Naive thymus-derived CD4-positive, alpha-beta T cell (primary cell): ENCODE measurements around the gene HCST. TPM values are rescaled to one million over a fixed set of nuclear protein-coding genes. Genes with fewer than 3 reads are reported as not detected.

ENCODE experiments used
- ATAC-seq: fragments of 150-1000 bp; cut with Tn5 transposase; 2 replicates; pipeline ENCODE4 v1.10.0; 2021; ENCODE audit warnings: mild to moderate bottlenecking, moderate library complexity
- CTCF ChIA-PET: fragments of 350-600 bp; sonication (Branson Sonifier 250); formaldehyde crosslinking; loops from one replicate; lab custom pipeline; 2021; ENCODE audit warnings: antibody characterized with exemption; lab: Charles Lee
- POLR2A ChIA-PET: fragments of 350-600 bp; sonication (Branson Sonifier 250); formaldehyde crosslinking; loops from one replicate; lab custom pipeline; 2021; ENCODE audit warnings: antibody characterized with exemption, inconsistent platforms; lab: Charles Lee
- DNase-seq, 9 donors: peaks; one replicate each; pipeline versions ENCODE4 v3.0.0 to v3.0.0-alpha.2; 2020 to 2022; ENCODE audit warnings: mixed read lengths in 1 of 9
- H3K27ac ChIP-seq: one replicate; pipeline ENCODE4 v1.7.0; 2013; ENCODE audit warnings: mild to moderate bottlenecking, low read depth, low read length, moderate library complexity
- H3K27me3 ChIP-seq, 2 donors: one replicate each; pipeline ENCODE4 v1.7.0; 2013; ENCODE audit warnings: low read length in 2 of 2, mild to moderate bottlenecking in 2 of 2, moderate library complexity in 2 of 2; ENCODE audit not compliant: control insufficient read depth in 2 of 2, insufficient read depth in 2 of 2
- H3K36me3 ChIP-seq, 3 experiments: 1 replicate in 2 of 3; 2 replicates in 1 of 3; pipeline ENCODE4 v1.7.0; 2013; ENCODE audit warnings: low read length in 3 of 3, mild to moderate bottlenecking in 3 of 3, moderate library complexity in 1 of 3; ENCODE audit not compliant: insufficient read depth in 3 of 3, control insufficient read depth in 2 of 3
- H3K4me1 ChIP-seq, 2 donors: one replicate each; pipeline ENCODE4 v1.7.0; 2013; ENCODE audit warnings: low read length in 2 of 2, mild to moderate bottlenecking in 2 of 2, moderate library complexity in 1 of 2; ENCODE audit not compliant: control insufficient read depth in 2 of 2, insufficient read depth in 2 of 2
- H3K4me3 ChIP-seq: 2 replicates; pipeline ENCODE4 v1.7.0; 2013; ENCODE audit warnings: mild to moderate bottlenecking, low read length
- H3K9me3 ChIP-seq, 3 experiments: 1 replicate in 2 of 3; 2 replicates in 1 of 3; pipeline ENCODE4 v1.7.0; 2013; ENCODE audit warnings: low read length in 3 of 3; ENCODE audit not compliant: control insufficient read depth in 2 of 3
- H3K27ac Mint-ChIP-seq, 9 donors: one replicate each; pipeline ENCODE4 v1.8.0; 2020 to 2022; ENCODE audit warnings: mixed read lengths in 9 of 9, mild to moderate bottlenecking in 8 of 9, moderate library complexity in 5 of 9, inconsistent platforms in 2 of 9
- H3K27me3 Mint-ChIP-seq, 5 donors: one replicate each; pipeline ENCODE4 v1.8.0; 2021 to 2022; ENCODE audit warnings: mixed read lengths in 5 of 5, mild to moderate bottlenecking in 1 of 5
- H3K36me3 Mint-ChIP-seq, 5 donors: one replicate each; pipeline ENCODE4 v1.8.0; 2020 to 2022; ENCODE audit warnings: mixed read lengths in 5 of 5, mild to moderate bottlenecking in 3 of 5, inconsistent platforms in 1 of 5
- H3K4me1 Mint-ChIP-seq, 7 donors: one replicate each; pipeline ENCODE4 v1.8.0; 2020 to 2022; ENCODE audit warnings: mixed read lengths in 7 of 7, mild to moderate bottlenecking in 3 of 7, inconsistent platforms in 1 of 7
- H3K4me3 Mint-ChIP-seq, 10 donors: one replicate each; pipeline ENCODE4 v1.8.0; 2020 to 2022; ENCODE audit warnings: mild to moderate bottlenecking in 10 of 10, mixed read lengths in 10 of 10, moderate library complexity in 6 of 10, inconsistent platforms in 2 of 10
- H3K9me3 Mint-ChIP-seq, 11 donors: one replicate each; pipeline ENCODE4 v1.8.0; 2020 to 2022; ENCODE audit warnings: mixed read lengths in 11 of 11, mild to moderate bottlenecking in 4 of 11, inconsistent platforms in 1 of 11, moderate library complexity in 1 of 11
- intact Hi-C, 2 donors: fragments of 100-400 bp; cut with micrococcal nuclease; formaldehyde crosslinking; loops; one replicate each; pipeline ENCODE4 v1.15.1; 2023
- polyA plus RNA-seq, 2 donors: library from polyadenylated mRNA; unstranded; fragments of 300-500 nt; fragmentation: Illumina TruSeq; gene quantifications; one replicate each; pipeline ENCODE4 v1.2.3, GENCODE V29; 2021
- total RNA-seq, 6 experiments: library from RNA in 5 of 6; stranded (reverse) in 5 of 6; gene quantifications; 1 replicate in 5 of 6; 2 replicates in 1 of 6; pipeline ENCODE4 v1.2.3 and lab custom pipeline; 2021 to 2026

The HCST gene
- total and polyA plus RNA-seq, 7 experiments from 2014 or later: 57.4 to 895 (median 117) TPM

DNA sequence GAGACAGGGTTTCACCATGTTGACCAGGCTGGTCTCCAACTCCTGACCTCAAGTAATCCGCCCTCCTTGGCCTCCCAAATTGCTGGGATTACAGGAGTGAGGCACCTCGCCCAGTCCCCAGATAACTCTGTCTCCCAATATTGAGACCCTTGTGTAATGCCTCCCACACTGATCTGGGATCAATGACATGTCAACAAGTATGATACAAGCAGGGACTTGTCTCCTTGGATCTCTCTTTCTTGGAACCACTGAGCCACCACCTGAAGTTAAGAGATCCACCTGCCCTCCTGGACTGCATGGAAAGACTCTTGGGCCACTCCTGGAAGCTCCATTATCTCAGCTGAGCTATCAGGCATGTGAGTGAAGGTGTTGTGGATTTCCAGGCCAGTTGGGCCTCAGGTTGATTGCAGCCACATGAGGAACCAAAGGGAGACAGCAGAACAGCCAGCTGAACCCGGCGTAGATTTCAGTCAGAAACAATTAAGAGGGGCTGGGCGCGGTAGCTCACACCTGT, 17.0 kb upstream of the HCST start:
- ATAC-seq (no peak), DNase-seq (no peak)
- Histone ChIP-seq H3K27me3 (no peaks in the 10 kb centered on the region), H3K27ac (no peak overlapping the region), H3K4me3 (no peak overlapping the region), H3K9me3 (no peaks in the 10 kb centered on the region), H3K36me3 (peaks cover 9 to 34% (median 12%) of the 10 kb centered on the region in 3 experiments), H3K4me1 (peaks cover 4% of the 10 kb centered on the region in 2 donors)
- CTCF ChIA-PET: interaction anchor here (0.6 to 1.1 kb wide), 2 partner anchors 13 to 40 kb away, joined by 3 read pairs; no protein-coding TSS in a partner anchor
- Mint-ChIP-seq H3K36me3 (peaks cover 9 to 30% (median 18%) of the 10 kb centered on the region in 5 donors), H3K27me3 (peaks cover 0 to under 1% (median 0%) of the 10 kb centered on the region in 5 donors), H3K4me1 (peaks cover 6 to 19% (median 11%) of the 10 kb centered on the region in 7 donors), H3K9me3 (no peaks in the 10 kb centered on the region), H3K4me3 (no peak overlapping the region), H3K27ac (peak overlapping the region in 6 of 9 donors; percentile 10 to 69 (median 50))
- POLR2A ChIA-PET: interaction anchor here (1.0 to 1.5 kb wide), 2 partner anchors 47 to 78 kb away, joined by 3 read pairs; no protein-coding TSS in a partner anchor
- intact Hi-C loops: no loop called here

- H3K27ac Mint-ChIP-seq: peak overlapping the region in 4 of 9 donors; percentile 10 to 72 (median 50)
- ChIA-PET CTCF (interaction anchor here (0.6 to 1.1 kb wide), 2 partner anchors 12 to 41 kb away, joined by 3 read pairs; no protein-coding TSS in a partner anchor), POLR2A (interaction anchor here (0.6 to 1.5 kb wide), 3 partner anchors 46 to 77 kb away, joined by 3 read pairs; no protein-coding TSS in a partner anchor)
- DNase-seq: no peak
- peaks cover 9 to 33% (median 18%) of the 10 kb centered on the region in 5 donors for H3K36me3 Mint-ChIP-seq
- no peak overlapping the region for H3K4me3 Mint-ChIP-seq
- intact Hi-C loops: no loop called here
- Histone ChIP-seq H3K9me3 (no peaks in the 10 kb centered on the region), H3K36me3 (peaks cover 9 to 40% (median 12%) of the 10 kb centered on the region in 3 experiments), H3K27me3 (no peaks in the 10 kb centered on the region), H3K4me3 (no peak overlapping the region), H3K4me1 (peaks cover 4% of the 10 kb centered on the region in 2 donors), H3K27ac (no peak overlapping the region)
- H3K9me3 Mint-ChIP-seq: no peaks in the 10 kb centered on the region
- peaks cover 6 to 19% (median 14%) of the 10 kb centered on the region in 7 donors for H3K4me1 Mint-ChIP-seq
- no peak for ATAC-seq
- H3K27me3 Mint-ChIP-seq: no peaks in the 10 kb centered on the region
Observed at GRCh38 chr19:35885904-35886303, 16.4 kb upstream of the HCST start.

- Mint-ChIP-seq H3K27ac (peak overlapping the region in 2 of 9 donors; percentile 19 to 45), H3K9me3 (no peaks in the 10 kb centered on the region), H3K36me3 (peaks cover 9 to 36% (median 21%) of the 10 kb centered on the region in 5 donors), H3K27me3 (no peaks in the 10 kb centered on the region), H3K4me1 (peaks cover 5 to 16% (median 13%) of the 10 kb centered on the region in 7 donors), H3K4me3 (no peak overlapping the region)
- no peak for ATAC-seq
- H3K4me3 ChIP-seq: no peak overlapping the region
- no peak for DNase-seq
- H3K27me3 ChIP-seq: no peaks in the 10 kb centered on the region
- H3K4me1 ChIP-seq: peaks cover 4% of the 10 kb centered on the region in 2 donors
- no peaks in the 10 kb centered on the region for H3K9me3 ChIP-seq
- peaks cover 12 to 48% (median 14%) of the 10 kb centered on the region in 3 experiments for H3K36me3 ChIP-seq
- ChIA-PET POLR2A (interaction anchor here (0.6 to 2.0 kb wide), 2 partner anchors 44 to 260 kb away, joined by 4 to 6 read pairs; no protein-coding TSS in a partner anchor), CTCF (interaction anchor here (1.8 kb wide), 1 partner anchor 44 kb away, joined by 5 read pairs; no protein-coding TSS in a partner anchor)
- intact Hi-C loops: no loop called here
- H3K27ac ChIP-seq: no peak overlapping the region
Observed at GRCh38 chr19:35887197-35887596, 15.1 kb upstream of the HCST start.

- no peak for ATAC-seq
- no peak for DNase-seq
- Mint-ChIP-seq H3K27ac (peak overlapping the region in 5 of 9 donors; percentile 33 to 86 (median 56)), H3K36me3 (peaks cover 9 to 46% (median 29%) of the 10 kb centered on the region in 5 donors), H3K9me3 (no peaks in the 10 kb centered on the region), H3K4me1 (peaks cover 2 to 19% (median 13%) of the 10 kb centered on the region in 7 donors), H3K27me3 (no peaks in the 10 kb centered on the region), H3K4me3 (no peak overlapping the region)
- intact Hi-C loops: no loop called here
- Histone ChIP-seq H3K9me3 (no peaks in the 10 kb centered on the region), H3K27ac (no peak overlapping the region), H3K4me3 (no peak overlapping the region), H3K27me3 (no peaks in the 10 kb centered on the region), H3K4me1 (no peaks in the 10 kb centered on the region), H3K36me3 (peaks cover 14 to 59% (median 21%) of the 10 kb centered on the region in 3 experiments)
- POLR2A ChIA-PET: interaction anchor here (0.7 to 2.0 kb wide), 2 partner anchors 43 to 1716 kb away, joined by 3 to 6 read pairs; partner anchors contain the start of gene LSM14A
- CTCF ChIA-PET: interaction anchor here (0.6 to 1.0 kb wide), 3 partner anchors 9 to 92 kb away, joined by 3 read pairs; no protein-coding TSS in a partner anchor
Observed at GRCh38 chr19:35888398-35888797, 13.9 kb upstream of the HCST start.

GRCh38 chr19:35889370-35890112, 12.8 kb upstream of the HCST start:
- H3K27ac ChIP-seq: no peak overlapping the region
- ChIA-PET CTCF (interaction anchor here (0.6 kb wide), 1 partner anchor 8 kb away, joined by 3 read pairs; no protein-coding TSS in a partner anchor), POLR2A (interaction anchor here (0.6 to 0.7 kb wide), 2 partner anchors 39 to 119 kb away, joined by 3 read pairs; no protein-coding TSS in a partner anchor)
- ATAC-seq (no peak), DNase-seq (no peak)
- no peaks in the 10 kb centered on the region for H3K9me3 ChIP-seq
- Mint-ChIP-seq H3K27me3 (no peaks in the 10 kb centered on the region), H3K9me3 (no peaks in the 10 kb centered on the region), H3K4me3 (no peak overlapping the region), H3K36me3 (peaks cover 9 to 47% (median 29%) of the 10 kb centered on the region in 5 donors), H3K4me1 (peaks cover 2 to 16% (median 12%) of the 10 kb centered on the region in 7 donors), H3K27ac (peak overlapping the region in 5 of 9 donors; percentile 14 to 79 (median 56))
- H3K4me1 ChIP-seq: no peaks in the 10 kb centered on the region
- peaks cover 17 to 69% (median 21%) of the 10 kb centered on the region in 3 experiments for H3K36me3 ChIP-seq
- H3K4me3 ChIP-seq: no peak overlapping the region
- no peaks in the 10 kb centered on the region for H3K27me3 ChIP-seq
- intact Hi-C loops: loop anchor here in 1 of 2 donors (10.0 kb wide), 1 partner anchor 225 kb away; the partner anchor contains the start of genes OVOL3, POLR2I and TBCB

GRCh38 chr19:35890113-35890650, 12.1 kb upstream of the HCST start:
- Mint-ChIP-seq H3K36me3 (peaks cover 9 to 47% (median 29%) of the 10 kb centered on the region in 5 donors), H3K27me3 (no peaks in the 10 kb centered on the region), H3K27ac (peak overlapping the region in 1 of 9 donors; percentile 14), H3K4me1 (peaks cover 2 to 18% (median 12%) of the 10 kb centered on the region in 7 donors), H3K4me3 (no peak overlapping the region), H3K9me3 (no peaks in the 10 kb centered on the region)
- Histone ChIP-seq H3K36me3 (peaks cover 20 to 75% (median 21%) of the 10 kb centered on the region in 3 experiments), H3K27me3 (no peaks in the 10 kb centered on the region), H3K4me3 (no peak overlapping the region), H3K27ac (no peak overlapping the region), H3K9me3 (no peaks in the 10 kb centered on the region), H3K4me1 (no peaks in the 10 kb centered on the region)
- intact Hi-C loops: loop anchor here in 1 of 2 donors (10.0 kb wide), 1 partner anchor 225 kb away; the partner anchor contains the start of genes OVOL3, POLR2I and TBCB
- ChIA-PET CTCF (no interaction called here), POLR2A (interaction anchor here (0.6 kb wide), 1 partner anchor 38 kb away, joined by 3 read pairs; no protein-coding TSS in a partner anchor)
- no peak for ATAC-seq
- DNase-seq: no peak
